Activated CD8-positive, alpha-beta memory T cell treated with anti-CD3 and anti-CD28 coated beads, Interleukin-2, amount 50 U/mL, for 24 hours (primary cell): Measurements from ENCODE around the gene NOB1.

Experiments
- DNase-seq: peaks from one replicate; pipeline ENCODE4 v3.0.0-alpha.2; 2020; ENCODE audit errors: extremely low read depth

The NOB1 gene

DNA sequence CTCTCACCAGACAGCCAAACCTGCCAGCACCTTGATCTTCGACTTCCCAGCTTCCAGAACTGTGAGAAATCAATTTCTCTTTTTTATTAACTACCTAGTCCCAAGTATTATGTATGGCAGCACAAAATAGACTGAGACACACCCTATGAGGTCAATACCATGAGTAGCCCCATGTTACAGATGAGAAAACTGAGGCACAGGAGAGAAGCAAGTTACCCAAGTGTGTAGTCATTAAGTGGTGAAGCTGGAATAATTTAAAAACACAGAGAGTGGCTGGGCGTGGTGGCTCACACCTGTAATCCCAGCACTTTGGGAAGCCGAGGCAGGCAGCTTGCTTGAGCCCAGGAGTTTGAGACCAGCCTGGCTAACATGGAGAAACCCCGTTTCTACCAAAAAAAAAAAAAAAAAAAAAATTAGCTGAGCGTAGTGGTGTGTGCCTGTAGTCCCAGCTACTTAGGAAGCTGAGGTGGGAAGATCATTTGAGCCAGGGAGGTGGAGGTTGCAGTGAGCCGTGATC, 33.2 kb downstream of the NOB1 start:
- DNase-seq, result no peak

GRCh38 chr16:69720822-69721430, 33.8 kb downstream of the NOB1 start:
- no peak for DNase-seq

DNA sequence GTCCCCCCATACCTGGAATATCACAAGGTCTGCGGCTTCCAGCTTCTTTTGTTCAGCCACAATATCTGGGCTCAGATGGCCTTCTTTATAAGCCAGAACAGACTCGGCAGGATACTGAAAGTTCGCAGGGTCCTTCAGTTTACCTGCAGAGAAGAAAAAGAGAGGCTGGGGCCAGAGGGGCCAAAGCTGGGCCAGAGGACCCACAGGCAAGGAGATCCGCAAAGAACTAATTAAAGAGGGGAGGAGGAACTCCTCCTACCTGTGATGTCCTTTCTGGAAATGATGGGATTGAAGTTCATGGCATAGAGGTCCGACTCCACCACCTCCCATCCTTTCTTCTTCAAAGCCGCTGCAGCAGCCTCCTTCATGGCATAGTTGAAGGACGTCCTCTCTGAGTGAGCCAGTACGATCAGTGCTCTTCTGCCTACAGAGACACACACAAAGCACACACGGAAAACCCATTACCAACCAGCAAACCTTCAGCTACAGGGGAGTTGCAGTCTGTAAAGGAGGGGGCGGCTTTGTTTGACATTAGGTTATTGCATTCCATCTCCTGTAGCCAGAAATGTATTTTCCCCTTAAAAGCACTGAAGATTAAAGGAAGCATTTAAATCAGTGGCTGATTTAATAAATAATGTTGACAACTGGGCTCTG, 36.5 kb downstream of the NOB1 start:
- DNase-seq, result no peak

- no peak for DNase-seq
Observed at GRCh38 chr16:69717066-69717465, 37.7 kb downstream of the NOB1 start.

DNA sequence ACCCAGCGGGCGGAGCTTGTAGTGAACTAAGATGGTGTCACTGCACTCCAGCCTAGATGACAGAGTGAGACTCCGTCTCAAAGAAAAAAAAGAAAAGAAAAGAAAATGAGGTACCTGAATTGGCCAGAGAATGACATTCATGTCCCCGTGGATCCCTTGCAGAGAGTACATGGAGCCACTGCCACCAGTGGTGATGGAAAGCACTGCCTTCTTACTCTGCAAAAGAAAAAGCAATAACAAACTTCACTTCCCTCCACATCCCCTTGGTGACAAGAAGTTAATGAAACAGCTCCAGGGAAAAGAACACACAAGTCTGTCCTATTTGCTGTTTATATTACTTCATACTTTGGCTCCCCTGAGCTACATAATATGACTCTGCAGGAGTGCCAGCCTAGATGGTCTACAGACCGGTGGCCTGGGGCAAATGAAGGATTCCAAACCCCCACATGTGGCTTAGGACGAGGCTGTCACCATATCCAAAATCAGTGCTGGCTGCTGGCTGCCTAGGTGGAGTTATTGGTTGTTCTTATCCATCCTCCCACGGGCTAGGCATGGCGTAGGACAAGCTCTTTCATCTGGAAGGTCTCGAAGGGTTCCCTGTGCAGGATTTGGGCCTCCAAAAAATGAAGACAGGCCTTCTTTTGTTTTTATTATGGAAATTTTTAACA, 41.7 kb downstream of the NOB1 start:
- no peak for DNase-seq

DNA sequence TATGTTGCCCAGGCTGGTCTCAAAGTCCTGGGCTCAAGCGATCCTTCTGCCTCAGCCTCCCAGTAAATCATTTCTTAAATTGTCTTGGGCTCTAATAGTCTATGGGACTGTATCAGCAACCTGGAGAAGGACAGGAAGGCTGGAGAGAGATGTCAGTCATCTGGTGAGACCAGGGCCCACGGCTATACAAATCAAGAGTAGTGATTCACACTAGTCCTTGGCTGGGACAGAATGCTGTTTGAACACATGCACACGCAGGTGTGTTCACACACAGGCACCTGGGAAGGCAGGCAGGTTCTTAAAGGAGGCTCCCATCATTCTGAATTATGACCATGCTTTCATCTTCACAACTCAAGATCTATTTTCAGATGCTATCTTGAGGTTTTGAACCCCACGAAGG, 42.4 kb downstream of the NOB1 start:
- DNase-seq, result no peak

- DNase-seq, result no peak
Observed at GRCh38 chr16:69711115-69711740, 43.5 kb downstream of the NOB1 start.

DNA sequence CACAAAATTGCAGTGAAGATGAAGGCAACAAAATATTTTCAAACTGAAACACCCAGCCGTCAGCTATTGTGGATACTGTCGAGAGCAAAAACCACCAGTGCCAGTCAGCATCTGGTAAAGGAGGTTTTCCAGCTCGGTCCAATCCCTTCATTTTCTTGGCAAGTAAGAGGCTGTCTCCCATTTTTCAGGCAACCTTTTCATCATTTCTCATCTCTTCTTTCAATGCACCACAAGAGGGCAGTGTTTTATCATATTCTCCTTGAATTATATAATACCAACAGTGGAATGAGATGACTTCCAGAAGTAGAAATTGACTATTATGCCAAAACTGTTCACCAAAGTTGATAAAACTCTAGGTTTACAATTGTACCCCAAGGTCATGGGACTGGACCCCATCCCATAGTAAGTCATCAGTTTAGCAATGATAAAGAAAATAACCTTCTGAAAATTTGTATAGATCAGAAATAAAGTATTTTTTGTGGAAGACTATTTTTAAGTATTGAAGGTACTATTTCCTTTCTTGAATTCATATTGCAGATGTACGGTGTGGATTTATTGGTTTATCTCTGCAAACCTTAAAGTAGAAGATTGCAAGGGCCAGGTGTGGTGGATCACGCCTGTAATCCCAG, 45.2 kb downstream of the NOB1 start:
- DNase-seq, result no peak

GRCh38 chr16:69707920-69708683, 46.6 kb downstream of the NOB1 start:
- DNase-seq, result no peak

DNA sequence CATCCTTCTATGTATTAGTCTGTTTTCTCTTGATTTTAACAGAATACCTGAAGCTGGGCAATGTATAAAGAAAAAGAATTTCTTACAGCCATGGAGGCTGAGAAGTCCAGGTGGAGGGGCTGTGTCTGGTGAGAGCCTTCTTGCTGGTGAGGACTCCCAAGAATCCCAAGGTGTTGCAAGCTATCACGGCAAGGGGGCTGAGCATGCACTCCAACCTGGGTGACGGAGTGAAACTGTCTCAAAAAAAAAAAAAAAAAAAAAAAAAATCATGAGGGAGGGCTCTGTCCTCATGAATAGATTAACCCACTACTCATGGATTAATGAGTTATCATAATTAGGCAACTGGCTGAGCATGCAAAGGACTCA, 47.8 kb downstream of the NOB1 start:
- no peak for DNase-seq

- DNase-seq, result no peak
Observed at GRCh38 chr16:69706256-69706974, 48.3 kb downstream of the NOB1 start.

DNA sequence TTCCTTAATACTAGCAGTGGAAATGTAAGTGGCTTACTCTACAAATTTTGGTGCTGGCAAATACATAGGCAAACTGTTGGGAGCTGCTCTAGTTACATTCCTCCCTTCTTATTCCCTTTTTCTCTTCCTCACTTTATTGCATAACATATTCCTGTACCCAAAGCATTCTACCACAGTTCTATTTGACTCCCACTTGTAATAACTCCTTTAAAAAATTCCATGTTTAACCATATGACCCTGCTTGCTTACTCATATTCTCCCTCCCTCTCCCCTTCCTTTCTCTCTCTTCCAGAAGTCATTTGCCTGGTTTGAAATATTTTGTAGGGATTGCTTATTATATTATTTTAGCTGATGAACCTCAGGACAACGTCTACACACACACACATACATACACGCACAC, 51.1 kb downstream of the NOB1 start:
- no peak for DNase-seq

DNA sequence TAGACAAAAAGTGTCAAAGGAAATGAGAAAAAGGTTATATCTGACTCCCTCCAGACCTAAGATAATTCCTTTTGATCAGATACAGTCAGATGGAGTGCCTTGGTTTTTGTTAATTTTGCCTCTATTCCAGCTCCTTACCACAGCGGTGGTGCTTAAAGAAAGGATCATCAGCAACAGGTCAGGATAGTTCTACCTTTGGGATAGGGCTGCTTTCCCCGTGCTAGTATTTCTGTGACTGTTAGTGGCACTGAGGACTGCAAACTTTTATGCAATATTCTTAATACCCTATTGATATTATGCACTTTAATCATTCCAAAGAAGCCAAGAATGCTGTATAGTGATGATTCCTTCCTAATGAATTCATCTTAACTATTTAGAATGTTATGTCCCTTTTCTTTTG, 52.9 kb downstream of the NOB1 start:
- DNase-seq, result no peak

DNA sequence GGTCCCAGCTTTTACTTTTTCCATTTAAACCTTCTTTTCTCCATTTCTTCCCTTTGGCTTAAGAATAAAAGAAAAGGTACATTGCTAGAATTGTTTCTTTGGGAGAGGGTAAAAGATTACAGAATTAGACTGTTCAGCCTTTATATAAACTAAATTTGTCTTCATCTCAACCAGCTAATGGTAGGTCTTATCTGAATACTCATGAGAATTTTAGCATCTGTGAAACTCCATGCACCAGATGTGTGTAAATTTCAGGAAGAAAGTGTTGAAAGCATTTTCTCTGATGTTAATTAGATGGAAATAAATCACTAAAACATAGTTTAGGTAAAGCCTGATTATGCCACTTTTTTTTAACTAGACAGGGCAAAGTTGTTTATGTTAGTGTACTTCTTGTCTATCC, 53.3 kb downstream of the NOB1 start:
- DNase-seq, result no peak

DNA sequence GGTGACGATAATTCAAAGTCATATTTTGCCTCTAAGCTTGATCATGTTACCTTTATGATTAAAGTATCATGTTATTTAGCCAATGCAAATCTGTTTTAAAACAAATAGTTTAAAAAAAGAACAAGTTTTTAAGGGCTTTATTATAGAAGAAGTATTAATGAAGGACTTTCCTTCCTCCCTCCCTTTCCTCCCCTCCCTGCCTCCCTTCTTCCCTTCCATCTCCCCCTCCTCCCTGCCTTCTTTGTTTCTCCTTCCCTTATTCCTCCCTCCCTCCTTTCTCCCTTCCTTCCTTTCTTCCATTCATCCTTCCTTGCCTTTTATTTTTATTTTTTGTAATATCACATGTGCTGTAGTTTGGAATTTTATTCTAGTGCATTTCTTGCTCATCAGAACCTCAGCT, 54.8 kb downstream of the NOB1 start:
- no peak for DNase-seq

- no peak for DNase-seq
Observed at GRCh38 chr16:69698404-69698803, 56.3 kb downstream of the NOB1 start.

DNA sequence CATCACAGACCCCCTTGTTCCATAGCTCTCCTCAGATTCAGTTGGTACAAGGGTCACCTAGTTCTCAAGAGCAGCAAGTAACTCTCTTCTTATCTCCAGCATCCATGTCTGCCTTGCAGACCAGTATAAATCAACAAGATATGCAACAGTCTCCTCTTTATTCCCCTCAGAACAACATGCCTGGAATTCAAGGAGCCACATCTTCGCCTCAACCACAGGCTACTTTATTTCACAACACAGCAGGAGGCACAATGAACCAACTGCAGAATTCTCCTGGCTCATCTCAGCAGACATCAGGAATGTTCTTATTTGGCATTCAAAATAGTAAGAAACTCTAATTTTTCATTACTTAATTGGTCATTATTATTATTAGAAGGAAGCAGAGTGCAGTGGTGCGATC, 60.8 kb downstream of the NOB1 start:
- DNase-seq, result no peak

- no peak for DNase-seq
Observed at GRCh38 chr16:69691980-69692911, 62.5 kb downstream of the NOB1 start.
